Nephron (organoid): ENCODE data around the gene PTH2.
"Not testable (repeated sequence)": the region's sequence is repeated elsewhere in the genome, so short reads cannot be mapped to it uniquely, and the experiment has no call there.

Experiments used
- H3K27ac Mint-ChIP-seq, 3 experiments: 2 replicates each; pipeline ENCODE4 v1.8.0; 2020; ENCODE audit warnings: mixed read lengths in 3 of 3, mild to moderate bottlenecking in 2 of 3, moderate library complexity in 1 of 3
- H3K27me3 Mint-ChIP-seq: 2 replicates; pipeline ENCODE4 v1.8.0; 2021; ENCODE audit warnings: low read depth, mild to moderate bottlenecking, moderate library complexity, mixed read lengths
- H3K36me3 Mint-ChIP-seq: 2 replicates; pipeline ENCODE4 v1.8.0; 2020; ENCODE audit warnings: low read depth, mixed read lengths
- H3K4me1 Mint-ChIP-seq: 2 replicates; pipeline ENCODE4 v1.8.0; 2020; ENCODE audit warnings: mixed read lengths
- H3K4me3 Mint-ChIP-seq, 3 experiments: 2 replicates each; pipeline ENCODE4 v1.8.0; 2020; ENCODE audit warnings: mild to moderate bottlenecking in 3 of 3, mixed read lengths in 3 of 3, moderate library complexity in 2 of 3
- H3K9me3 Mint-ChIP-seq: 2 replicates; pipeline ENCODE4 v1.8.0; 2020; ENCODE audit warnings: mixed read lengths
- TF ChIP-seq, protein P1 (sequence below), 3 experiments: fragments of 200-600 bp; sonication (generic); IDR thresholded peaks; one replicate each; pipeline ENCODE4 v1.5.0; 2021; ENCODE audit warnings: antibody characterized with exemption in 3 of 3; ENCODE audit not compliant: unreplicated experiment in 3 of 3

The PTH2 gene

DNA sequence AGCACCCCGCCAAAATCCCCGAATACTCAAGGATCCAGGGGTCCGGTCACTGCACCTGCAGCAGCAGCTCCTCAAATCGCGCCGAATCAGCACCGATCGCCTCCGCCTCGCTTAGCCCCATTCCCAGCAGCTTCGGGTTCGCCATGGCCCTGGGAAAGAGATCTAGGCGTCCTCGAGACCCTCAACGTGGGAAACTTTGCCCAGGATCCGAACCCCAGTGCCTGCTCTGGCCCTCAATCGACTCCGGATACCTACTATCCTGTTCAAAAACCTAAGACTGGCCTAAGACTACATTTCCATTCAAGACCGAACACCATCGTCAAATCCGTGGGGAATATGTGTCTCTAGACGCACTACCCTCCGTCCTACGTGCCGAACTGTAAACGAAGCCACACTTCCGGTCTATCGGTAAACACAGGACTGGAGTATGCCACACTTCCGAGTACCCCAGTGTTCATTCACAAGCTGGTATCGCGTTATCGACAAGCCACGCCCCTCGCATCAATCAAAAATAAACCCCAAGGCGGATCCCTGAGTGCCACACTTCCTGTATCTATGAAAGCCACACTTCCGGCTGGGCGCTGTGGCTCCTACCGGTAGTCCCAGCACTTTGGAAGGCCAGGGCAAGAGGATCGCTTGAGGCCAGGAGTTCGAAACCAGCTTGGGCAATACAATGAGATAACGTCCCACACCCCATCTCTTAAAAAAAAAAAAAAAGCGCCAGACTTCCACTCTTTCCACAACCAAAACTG, 28.4 kb upstream of the PTH2 start, which contains the start of gene PIH1D1:
PIH1D1 (minus strand) TSS at position 385 of the 752 bp plus-strand sequence; CDS start at position 145, 240 bp downstream.
- TF ChIP-seq, protein P1, sequence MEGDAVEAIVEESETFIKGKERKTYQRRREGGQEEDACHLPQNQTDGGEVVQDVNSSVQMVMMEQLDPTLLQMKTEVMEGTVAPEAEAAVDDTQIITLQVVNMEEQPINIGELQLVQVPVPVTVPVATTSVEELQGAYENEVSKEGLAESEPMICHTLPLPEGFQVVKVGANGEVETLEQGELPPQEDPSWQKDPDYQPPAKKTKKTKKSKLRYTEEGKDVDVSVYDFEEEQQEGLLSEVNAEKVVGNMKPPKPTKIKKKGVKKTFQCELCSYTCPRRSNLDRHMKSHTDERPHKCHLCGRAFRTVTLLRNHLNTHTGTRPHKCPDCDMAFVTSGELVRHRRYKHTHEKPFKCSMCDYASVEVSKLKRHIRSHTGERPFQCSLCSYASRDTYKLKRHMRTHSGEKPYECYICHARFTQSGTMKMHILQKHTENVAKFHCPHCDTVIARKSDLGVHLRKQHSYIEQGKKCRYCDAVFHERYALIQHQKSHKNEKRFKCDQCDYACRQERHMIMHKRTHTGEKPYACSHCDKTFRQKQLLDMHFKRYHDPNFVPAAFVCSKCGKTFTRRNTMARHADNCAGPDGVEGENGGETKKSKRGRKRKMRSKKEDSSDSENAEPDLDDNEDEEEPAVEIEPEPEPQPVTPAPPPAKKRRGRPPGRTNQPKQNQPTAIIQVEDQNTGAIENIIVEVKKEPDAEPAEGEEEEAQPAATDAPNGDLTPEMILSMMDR (IDR thresholded peaks at IDR 0.05; ENCODE audit: unreplicated experiment in 3 of 3), result peak in 1 of 3 experiments; percentile 31
- Mint-ChIP-seq H3K4me3 (peak within 1 kb of the TSS; percentile 95 to 99 (median 99)), H3K36me3 (peaks cover 35% of the 10 kb centered on the region), H3K9me3 (no peaks in the 10 kb centered on the region), H3K4me1 (peaks cover 19% of the 10 kb centered on the region), H3K27me3 (no peaks in the 10 kb centered on the region), H3K27ac (peak within 1 kb of the TSS; percentile 93 to 99 (median 98))

DNA sequence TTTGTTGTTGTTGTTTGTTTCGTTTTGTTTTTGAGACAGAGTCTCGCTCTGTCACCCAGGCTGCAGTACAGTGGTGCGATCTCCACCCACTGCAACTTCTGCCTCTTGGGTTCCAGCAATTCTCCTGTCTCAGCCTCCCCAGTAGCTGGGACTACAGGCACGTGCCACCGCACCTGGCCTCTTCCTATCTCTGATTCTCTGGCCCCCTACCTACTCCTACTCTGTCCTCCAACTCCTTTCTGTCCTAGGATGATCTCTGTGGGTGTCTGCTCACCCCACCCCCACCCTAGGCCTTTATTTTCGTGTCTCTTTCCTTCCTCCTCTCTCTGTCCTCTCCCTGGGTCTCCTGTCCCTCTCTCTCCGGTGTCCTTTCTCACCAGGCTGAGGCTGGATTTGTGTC, 27.2 kb upstream of the PTH2 start:
- Mint-ChIP-seq H3K27me3 (no peaks in the 10 kb centered on the region), H3K4me3 (peak overlapping the region; percentile 95 to 99 (median 99)), H3K9me3 (no peaks in the 10 kb centered on the region), H3K4me1 (peaks cover 12% of the 10 kb centered on the region), H3K27ac (no peak overlapping the region), H3K36me3 (peaks cover 32% of the 10 kb centered on the region)
- TF ChIP-seq, protein P1 (IDR thresholded peaks at IDR 0.05; ENCODE audit: unreplicated experiment in 3 of 3), result no peak

DNA sequence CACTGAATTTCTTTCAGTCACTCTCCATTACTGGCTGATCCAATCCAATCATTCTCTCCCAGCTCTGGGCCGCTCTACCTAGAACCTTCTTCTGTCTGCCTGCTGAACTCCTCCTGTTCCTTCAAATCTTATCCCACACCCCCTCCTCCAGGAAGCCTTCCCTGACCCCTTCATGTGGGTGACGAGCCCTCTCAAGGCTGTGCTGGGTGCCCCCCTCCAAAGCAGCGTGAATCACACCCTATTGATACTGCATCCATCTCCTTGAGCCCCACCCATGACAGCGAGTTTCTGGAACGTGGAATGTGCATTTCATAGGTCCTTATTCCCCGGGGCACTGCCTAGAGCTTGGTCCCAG, 25.2 kb upstream of the PTH2 start:
- H3K36me3 Mint-ChIP-seq, result peaks cover 32% of the 10 kb centered on the region
- H3K27me3 Mint-ChIP-seq, result peaks cover 7% of the 10 kb centered on the region
- TF ChIP-seq, protein P1 (IDR thresholded peaks at IDR 0.05; ENCODE audit: unreplicated experiment in 3 of 3), result no peak
- H3K4me3 Mint-ChIP-seq, result peak overlapping the region; percentile 77 to 99 (median 78)
- H3K27ac Mint-ChIP-seq, result no peak overlapping the region
- peaks cover 12% of the 10 kb centered on the region for H3K4me1 Mint-ChIP-seq
- H3K9me3 Mint-ChIP-seq, result no peaks in the 10 kb centered on the region

DNA sequence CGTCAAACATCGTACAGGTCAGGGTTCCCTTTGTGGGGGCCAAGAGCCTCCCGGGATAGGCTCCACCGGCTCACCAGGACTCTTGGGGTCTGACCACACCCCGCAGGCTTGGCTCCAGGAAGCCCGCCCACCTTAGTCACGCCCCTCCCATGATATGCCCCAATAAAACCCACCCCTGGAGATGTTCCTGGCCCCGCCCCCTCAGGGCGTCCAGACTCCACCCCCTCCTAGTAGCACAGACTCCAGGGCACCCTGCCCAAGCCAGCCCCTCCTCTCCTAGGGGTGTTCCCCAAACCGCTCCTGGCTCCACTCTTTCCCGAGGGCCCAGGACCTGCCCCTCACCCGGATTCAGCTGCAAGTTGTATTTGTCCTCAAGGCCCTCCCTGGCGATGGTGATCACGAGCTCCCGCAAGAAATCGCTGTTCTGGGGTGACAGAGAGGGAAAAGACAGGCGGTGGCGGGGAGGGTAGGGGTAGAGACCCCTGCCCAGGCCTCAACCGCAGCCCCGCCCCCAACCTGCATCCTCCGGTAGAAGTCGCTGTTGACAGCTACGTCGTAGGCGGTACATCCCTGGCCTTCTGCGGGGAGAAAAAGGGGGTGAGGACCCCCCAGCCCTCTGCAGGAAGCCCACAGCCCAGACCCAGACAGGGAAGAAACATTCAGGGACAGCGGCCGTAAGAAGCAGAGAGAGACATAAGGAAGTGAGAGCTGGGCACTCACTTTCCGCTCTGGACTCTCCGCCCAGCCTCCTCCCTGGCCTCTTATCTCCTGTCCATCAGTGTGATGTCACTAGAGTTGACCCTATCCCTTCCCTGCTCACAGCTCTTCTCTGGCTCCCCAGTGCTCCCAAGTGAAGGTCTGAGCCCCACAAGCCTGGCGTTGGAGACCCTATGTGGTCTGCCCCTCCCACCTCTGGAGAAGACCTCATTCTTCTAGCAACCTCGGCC, 24.5 kb upstream of the PTH2 start:
- TF ChIP-seq, protein P1 (IDR thresholded peaks at IDR 0.05; ENCODE audit: unreplicated experiment in 3 of 3), result no peak
- no peaks in the 10 kb centered on the region for H3K9me3 Mint-ChIP-seq
- peaks cover 8% of the 10 kb centered on the region for H3K4me1 Mint-ChIP-seq
- peaks cover 32% of the 10 kb centered on the region for H3K36me3 Mint-ChIP-seq
- H3K4me3 Mint-ChIP-seq, result peak overlapping the region in 2 of 3 experiments; percentile 48 to 77
- H3K27me3 Mint-ChIP-seq, result peaks cover 14% of the 10 kb centered on the region
- H3K27ac Mint-ChIP-seq, result no peak overlapping the region

DNA sequence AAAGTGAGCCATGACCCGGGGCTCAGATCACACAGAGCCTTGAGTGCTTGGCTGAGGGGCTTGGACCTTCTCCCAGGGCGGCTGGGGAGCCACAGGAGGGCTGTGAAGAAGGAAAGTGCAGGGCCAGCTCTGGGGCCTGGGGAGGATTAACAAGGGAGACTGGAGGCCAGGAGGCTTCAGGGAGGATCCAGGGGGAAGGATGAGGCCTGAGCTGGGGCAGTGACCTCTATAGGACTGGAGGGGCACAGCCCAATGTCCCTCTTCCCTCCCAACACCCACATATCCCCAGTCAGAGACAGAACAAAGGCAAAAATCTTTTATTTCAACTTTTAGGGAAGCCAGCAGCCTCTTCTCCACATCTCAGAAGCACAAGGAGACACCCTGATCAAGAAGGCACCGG, 22.8 kb upstream of the PTH2 start:
- Mint-ChIP-seq H3K27ac (peak overlapping the region in 1 of 3 experiments; percentile 28), H3K9me3 (no peaks in the 10 kb centered on the region), H3K36me3 (peaks cover 28% of the 10 kb centered on the region), H3K4me3 (peak overlapping the region; percentile 22 to 58 (median 51)), H3K27me3 (peaks cover 31% of the 10 kb centered on the region), H3K4me1 (peaks cover 12% of the 10 kb centered on the region)
- TF ChIP-seq, protein P1 (IDR thresholded peaks at IDR 0.05; ENCODE audit: unreplicated experiment in 3 of 3), result no peak

DNA sequence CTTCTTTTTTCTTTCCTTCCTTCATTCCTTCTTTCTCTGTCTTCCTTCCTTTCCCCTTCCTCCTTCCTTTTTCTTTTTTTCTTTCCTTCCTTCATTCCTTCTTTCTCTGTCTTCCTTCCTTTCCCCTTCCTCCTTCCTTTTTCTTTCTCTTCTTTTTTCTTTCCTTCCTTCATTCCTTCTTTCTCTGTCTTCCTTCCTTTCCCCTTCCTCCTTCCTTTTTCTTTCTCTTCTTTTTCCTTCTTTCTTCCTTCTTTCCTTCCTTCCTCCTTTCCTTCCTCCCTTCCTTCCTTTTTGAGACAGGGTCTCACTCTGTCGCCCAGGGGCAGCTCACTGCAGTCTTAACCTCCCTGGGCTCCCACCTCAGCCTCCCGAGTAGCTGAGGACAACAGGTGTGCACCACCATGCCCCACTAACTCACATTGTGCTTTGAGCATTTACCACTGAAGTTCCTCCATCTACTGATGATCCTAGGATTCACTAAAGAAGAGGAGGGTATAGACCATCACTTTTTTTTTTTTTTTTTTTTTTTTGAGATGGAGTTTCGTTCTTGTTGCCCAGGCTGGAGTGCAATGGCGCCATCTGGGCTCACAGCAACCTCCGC, 21.0 kb upstream of the PTH2 start:
- Mint-ChIP-seq H3K27me3 (peaks cover 49% of the 10 kb centered on the region), H3K4me1 (peaks cover 17% of the 10 kb centered on the region), H3K36me3 (peaks cover 15% of the 10 kb centered on the region), H3K4me3 (peak overlapping the region; percentile 79 to 82 (median 82)), H3K27ac (peak overlapping the region; percentile 44 to 88 (median 73))
- H3K9me3 Mint-ChIP-seq, result not testable (repeated sequence)
